HG03039 (cell line): ENCODE results near the gene SVIP.
A peak's percentile ranks its signal among the peaks of the same experiment; 100 is the strongest.

Experiments used
- ATAC-seq: cut with Tn5 transposase; IDR thresholded peaks from one replicate; pipeline ENCODE4 v1.9.1; 2021; ENCODE audit warnings: mild to moderate bottlenecking, moderate library complexity; ENCODE audit not compliant: unreplicated experiment

Gene SVIP, protein sequence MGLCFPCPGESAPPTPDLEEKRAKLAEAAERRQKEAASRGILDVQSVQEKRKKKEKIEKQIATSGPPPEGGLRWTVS

DNA sequence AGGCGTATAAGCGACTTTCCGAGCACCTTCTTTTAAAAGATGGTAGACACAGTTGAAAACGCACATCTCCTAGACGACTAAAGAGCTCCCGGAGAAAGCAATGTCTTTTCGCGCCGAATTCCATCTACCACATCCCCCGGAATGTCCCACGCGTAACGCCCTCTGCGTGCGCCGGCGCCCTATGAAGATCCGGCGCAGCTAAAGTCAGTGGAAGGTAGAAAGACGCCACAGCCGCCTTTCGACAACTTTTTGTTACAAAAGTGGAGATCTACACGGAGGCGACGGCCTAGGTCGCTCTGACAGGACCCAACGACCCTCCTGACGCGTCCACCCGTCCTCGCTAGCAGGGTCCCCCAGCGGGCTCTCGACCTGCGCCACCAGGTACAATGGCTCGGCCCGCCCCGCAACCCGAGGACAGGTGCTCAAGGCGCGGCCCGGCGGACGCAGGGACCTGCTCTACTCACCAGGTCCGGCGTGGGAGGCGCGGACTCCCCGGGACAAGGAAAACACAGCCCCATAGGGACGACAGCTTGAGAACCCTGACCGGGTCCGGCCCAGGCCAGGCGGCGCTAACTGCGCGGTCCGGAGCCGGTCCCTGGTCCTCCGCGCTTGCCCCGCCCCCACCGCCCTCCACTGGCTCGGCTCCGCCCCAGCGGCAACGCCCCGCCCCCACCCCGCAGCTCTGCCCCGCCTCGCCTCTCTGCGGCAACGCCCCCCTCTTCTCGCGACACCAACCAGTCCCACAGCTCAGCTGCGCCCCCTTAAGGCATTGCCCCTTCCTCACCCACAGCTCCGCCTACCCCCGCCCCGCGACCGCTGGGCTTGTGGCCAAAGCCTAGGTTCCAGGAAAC is at the start of gene SVIP:
TSS of gene SVIP (minus strand) at position 571 of the 851 bp plus-strand sequence. CDS start at position 518, 53 bp downstream.
- ATAC-seq: peak; percentile 94

- no peak for ATAC-seq
Measured at GRCh38 chr11:22878604-22879003, 49.0 kb upstream of the SVIP start.

- no peak for ATAC-seq
Measured at GRCh38 chr11:22878039-22878438, 48.4 kb upstream of the SVIP start.

GRCh38 chr11:22875869-22876473 is 46.4 kb upstream of the SVIP start:
- ATAC-seq: peak; percentile 100

DNA sequence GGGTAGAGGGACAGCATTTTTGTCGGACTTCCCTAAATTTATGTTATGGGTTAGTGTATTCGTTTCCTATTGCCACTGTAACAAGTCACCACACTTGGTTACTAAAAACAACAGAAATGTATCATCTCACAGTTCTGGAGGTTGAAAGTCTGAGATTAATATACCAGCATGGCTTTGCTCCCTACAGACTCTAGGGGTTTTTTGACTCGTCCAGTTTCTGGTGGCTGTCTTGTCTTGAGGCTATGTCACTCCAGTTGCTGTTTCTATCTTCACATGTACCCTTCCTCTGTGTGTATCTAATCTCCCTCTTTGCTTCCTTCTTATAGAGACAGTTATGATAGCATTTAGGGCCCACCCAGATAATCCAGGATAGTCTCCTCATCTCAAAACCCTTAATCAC is 39.7 kb upstream of the SVIP start:
- ATAC-seq: no peak

DNA sequence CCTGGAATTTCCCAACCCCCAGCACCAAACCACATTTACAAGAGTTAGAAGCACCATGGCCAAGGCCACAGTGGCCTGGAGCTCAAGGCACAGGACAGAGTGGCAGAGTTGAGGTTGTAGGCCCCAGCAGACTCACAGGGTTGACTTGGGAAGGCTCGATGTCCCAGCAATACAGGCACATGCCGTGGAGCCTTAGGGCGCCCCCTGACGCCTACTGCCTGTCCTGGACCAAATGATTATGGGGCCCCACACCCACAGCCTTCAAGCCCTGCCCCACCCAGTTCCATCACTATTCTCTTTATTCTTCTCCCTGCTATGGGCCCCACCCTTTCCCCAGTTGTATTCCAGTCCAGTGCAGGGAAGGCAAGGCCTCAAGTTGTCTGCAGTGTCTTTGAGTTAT is 30.6 kb upstream of the SVIP start, which contains the start of gene CCDC179:
TSS of gene CCDC179 (minus strand) at position 234 of the 400 bp plus-strand sequence. CDS start at position 181, 53 bp downstream.
- ATAC-seq: no peak

GRCh38 chr11:22859756-22860155 is 30.2 kb upstream of the SVIP start:
- ATAC-seq: no peak

GRCh38 chr11:22851477-22851876 is 21.9 kb upstream of the SVIP start:
- ATAC-seq: no peak

GRCh38 chr11:22846726-22847125 is 17.1 kb upstream of the SVIP start:
- ATAC-seq: no peak

DNA sequence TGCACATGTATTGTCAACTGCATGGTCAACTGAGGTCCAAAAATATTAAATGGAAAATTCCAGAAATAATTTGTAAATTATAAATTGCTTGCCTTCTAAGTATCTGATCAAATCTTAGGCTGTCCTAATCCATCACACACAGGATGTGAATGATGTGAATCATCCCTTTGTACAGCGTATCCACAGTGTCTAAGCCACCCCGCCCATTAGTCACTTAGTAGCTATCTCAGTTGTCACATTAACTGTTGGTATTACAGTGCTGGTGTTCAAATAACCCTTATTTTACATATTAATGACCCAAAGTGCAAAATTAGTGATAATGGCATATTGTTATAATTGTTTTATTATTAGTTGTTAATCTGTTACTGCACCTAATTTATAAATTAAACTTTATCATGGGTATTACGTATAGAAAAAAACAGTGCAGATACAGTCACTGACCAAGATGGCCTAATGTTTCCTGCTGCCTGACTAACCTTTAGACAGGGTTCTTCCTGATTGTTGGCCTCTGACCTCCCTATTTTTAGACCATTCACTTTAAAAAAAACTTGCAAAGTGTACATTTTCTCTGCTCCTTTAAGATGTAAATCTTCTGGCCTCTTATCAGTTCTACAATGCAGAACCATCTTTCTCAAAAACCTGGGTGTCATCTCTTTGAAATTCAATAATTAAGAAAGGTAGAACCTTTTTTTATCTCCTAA is 2.9 kb upstream of the SVIP start:
- ATAC-seq: no peak

GRCh38 chr11:22830082-22830414 is 447 bp upstream of the SVIP start:
- ATAC-seq: no peak

GRCh38 chr11:22828373-22828772 is 1.2 kb downstream of the SVIP start:
- ATAC-seq: no peak

DNA sequence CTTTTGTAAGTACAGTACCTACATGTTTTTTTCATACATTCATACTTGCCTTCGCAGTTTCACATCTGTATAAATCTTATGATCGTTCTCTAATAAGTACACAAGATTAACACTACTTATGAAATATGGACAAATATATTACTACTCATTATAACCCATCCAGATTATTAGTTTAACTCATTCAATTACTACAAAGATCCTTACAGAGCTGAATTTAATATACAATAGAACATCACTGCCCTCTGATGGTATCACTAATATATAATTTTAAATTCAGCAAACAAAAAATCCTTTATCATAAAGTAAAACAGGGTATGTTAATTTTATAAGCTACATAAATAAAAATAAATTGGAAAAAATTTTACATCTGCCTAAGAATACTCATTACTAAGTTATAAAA is 7.4 kb downstream of the SVIP start:
- no peak for ATAC-seq

GRCh38 chr11:22809893-22810292 is 19.7 kb downstream of the SVIP start:
- no peak for ATAC-seq

DNA sequence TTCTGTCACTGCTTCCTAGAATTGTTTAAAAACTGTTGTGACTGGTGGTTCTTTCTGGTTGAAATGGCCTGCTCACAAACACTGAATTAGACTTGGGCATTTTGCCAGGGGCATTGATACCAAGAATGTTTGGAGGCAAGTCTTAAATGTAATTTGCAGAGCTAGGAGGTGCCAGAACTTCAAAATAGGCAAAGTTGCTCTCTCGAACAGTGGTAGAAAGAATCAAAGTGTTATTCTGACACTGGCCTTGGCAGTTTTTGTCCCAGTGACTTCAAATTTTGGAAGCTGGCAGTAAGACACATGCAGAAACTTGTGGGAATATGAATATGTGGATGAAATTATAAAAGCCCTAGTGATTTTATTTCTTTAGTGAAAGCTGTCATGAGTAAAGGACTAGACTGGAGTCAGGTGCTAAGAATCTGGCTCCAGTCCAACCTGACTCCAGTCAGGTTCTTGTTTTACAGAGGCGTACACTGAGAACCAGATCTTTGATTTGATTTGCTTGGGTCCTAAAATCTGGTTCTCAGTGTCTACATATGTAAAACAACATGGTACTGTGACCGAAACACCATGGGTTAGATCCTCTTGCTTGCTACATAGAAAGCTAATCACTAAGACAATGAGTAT is 20.9 kb downstream of the SVIP start:
- ATAC-seq: peak; percentile 25

DNA sequence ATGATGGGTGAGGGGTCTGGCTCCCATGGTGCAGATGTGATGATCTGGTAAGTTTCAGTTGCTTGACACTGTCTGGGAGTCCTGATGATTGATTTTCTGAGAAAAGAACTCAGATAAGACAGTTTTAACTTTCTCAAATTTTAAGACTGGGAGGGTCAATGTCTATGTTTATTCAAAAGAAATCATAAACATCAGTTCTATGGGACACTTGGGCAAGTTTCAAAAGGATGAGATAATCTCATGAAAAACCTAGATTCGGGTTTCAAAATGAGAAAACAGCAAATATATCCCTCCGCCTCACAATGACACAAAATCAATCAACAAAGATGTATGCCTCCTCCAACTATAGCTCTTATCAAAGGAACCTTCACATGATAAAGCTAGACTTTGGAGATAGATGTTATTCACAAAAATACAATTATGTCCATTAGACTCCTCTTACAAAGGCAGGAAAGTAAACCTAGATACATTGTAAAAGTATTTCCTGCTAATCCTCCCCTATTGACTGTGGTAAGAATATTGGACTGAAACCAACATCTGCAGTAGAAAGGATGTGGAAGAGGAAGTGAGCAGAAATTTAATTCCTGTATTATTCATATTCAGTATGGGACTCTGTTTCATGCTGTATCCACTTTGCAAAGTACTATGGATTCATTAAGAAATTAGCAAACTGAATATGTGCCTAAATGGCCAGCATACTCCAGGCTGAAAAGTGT is 21.6 kb downstream of the SVIP start:
- peak; percentile 96 for ATAC-seq

DNA sequence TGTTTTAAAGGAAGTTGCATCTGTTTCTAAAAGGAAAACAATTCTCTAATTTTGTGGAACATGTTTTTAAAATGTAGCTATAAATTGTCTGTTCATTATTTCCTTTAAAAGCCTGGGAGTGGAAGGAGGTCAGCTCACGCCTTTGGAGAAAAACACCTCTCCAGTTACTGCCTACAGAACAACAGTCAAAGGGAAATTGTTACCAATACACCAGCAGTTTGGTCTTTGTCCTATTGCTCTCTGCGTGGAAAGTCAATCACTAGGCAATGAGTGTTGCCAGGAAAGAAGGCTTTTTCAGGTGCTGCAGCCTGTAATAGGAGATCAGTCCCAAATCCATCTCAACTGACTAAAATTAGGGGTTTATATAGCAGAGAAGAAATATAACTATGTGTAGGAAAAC is 22.2 kb downstream of the SVIP start:
- no peak for ATAC-seq

DNA sequence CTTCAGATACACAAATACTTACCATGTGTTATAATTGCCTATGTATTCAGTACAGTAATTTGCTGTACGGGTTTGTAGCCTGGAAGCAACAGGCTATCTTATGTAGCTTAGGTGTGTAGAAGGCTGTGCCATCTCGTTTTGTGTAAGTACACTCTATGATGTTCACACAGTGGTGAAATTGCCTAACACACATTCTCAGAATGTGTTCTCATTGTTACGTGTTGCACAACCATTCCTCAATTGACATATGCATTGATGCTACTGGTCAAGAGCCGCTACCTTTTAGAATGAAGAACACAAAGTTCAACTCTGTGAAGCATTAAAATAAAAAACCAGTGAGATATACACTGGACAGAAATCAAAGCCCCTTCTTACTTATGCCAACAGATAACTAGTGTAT is 26.7 kb downstream of the SVIP start:
- ATAC-seq: no peak

DNA sequence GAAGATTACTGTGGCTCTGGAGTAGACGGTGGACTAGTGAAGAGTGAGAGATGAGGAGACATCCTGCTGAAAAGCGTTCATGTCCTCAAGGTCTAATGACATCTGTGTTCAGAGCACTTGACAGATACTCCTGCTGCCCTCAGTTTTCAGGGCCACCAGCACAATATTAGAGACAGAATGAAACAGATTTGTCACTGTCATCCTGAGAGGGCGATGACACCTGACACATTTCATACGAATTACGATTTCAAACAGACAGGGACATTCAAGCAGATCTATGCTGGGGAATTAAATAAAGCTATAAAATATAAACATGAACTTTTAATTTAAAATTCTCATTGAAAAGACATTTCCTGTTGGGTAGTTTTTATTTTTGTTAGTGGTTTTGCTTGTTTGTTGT is 29.1 kb downstream of the SVIP start:
- ATAC-seq: no peak

DNA sequence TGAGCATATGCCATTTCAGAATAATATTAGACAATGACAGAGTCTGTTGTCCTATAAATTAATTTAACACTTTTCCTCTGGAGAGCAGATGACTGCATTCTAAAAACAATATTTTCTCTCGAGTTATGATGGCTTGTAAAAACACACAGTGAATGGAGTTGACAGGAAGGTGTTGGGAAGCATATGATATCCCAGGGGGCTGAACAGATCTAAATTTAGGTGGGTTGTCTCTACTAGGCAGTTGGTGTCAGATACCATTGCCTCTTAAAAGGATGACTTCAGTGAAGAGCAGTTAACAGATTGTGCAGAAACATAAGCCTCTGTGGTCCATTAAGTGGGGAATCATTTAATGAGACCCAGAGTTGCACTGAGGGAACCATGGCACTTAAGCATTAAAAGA is 30.7 kb downstream of the SVIP start:
- no peak for ATAC-seq

- no peak for ATAC-seq
Measured at GRCh38 chr11:22797047-22797446, 32.6 kb downstream of the SVIP start.
